ENCODE results near the gene TRIM3.

Gene TRIM3

GRCh38 chr11:6400431-6401345, 73.1 kb downstream of the TRIM3 start:
- no peak for DNase-seq
